GM13977 (cell line): ENCODE results near the gene HSD11B1L.

ENCODE experiments used
- DNase-seq: peaks from one replicate; pipeline ENCODE4 v3.0.0; 2012; ENCODE audit warnings: low spot score
- in situ Hi-C: fragments of 300-500 bp; cut with MboI; formaldehyde crosslinking; loops from one replicate; pipeline ENCODE4 v1.12.0; 2022; ENCODE audit warnings: low sequenced_read_pairs, low pct_unique_long_range_greater_than_20kb, mixed read lengths, inconsistent platforms; ENCODE audit not compliant: unreplicated experiment
- TF ChIP-seq, protein P1 (sequence below): IDR thresholded peaks from 2 replicates; pipeline ENCODE4 v1.5.1; 2012; ENCODE audit warnings: mild to moderate bottlenecking, control low read depth; ENCODE audit not compliant: insufficient read depth; ENCODE audit errors: extremely low read depth, missing control alignments

HSD11B1L gene

DNA sequence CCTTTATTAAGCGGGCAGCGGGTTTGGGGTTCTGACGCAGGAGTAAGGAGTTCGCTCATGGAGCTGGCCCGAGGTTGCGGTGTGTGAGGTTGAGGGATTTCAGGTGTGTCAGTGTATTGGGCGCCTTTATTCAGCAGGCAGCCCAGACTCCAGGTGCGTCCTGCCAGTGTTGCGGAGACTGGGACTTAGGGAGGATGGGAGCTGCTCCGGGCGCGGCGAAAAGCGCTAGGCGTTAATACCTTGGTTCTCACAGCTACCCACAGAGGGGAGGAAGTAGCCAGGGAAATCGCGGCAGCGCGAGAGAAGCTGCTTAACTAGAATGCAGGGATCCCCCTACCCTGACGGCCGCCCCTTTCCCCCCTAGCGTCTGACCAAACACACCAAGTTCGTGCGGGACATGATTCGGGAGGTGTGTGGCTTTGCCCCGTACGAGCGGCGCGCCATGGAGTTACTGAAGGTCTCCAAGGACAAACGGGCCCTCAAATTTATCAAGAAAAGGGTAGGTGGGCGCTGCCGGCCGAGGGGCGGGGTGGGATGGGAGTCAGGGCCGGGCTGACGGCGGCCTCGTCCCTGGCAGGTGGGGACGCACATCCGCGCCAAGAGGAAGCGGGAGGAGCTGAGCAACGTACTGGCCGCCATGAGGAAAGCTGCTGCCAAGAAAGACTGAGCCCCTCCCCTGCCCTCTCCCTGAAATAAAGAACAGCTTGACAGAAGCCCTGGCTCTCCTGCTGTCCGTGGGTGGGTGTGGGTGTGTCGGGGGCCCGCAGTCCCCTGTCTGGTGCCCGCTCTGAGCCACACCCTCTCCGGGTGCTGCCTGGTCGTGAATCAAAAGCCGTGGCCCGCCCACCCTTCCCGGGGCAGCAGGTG, 10.4 kb downstream of the HSD11B1L start:
- DNase-seq: no peak
- TF ChIP-seq, protein P1, sequence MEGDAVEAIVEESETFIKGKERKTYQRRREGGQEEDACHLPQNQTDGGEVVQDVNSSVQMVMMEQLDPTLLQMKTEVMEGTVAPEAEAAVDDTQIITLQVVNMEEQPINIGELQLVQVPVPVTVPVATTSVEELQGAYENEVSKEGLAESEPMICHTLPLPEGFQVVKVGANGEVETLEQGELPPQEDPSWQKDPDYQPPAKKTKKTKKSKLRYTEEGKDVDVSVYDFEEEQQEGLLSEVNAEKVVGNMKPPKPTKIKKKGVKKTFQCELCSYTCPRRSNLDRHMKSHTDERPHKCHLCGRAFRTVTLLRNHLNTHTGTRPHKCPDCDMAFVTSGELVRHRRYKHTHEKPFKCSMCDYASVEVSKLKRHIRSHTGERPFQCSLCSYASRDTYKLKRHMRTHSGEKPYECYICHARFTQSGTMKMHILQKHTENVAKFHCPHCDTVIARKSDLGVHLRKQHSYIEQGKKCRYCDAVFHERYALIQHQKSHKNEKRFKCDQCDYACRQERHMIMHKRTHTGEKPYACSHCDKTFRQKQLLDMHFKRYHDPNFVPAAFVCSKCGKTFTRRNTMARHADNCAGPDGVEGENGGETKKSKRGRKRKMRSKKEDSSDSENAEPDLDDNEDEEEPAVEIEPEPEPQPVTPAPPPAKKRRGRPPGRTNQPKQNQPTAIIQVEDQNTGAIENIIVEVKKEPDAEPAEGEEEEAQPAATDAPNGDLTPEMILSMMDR: no peak
- in situ Hi-C loops: no loop called here

DNA sequence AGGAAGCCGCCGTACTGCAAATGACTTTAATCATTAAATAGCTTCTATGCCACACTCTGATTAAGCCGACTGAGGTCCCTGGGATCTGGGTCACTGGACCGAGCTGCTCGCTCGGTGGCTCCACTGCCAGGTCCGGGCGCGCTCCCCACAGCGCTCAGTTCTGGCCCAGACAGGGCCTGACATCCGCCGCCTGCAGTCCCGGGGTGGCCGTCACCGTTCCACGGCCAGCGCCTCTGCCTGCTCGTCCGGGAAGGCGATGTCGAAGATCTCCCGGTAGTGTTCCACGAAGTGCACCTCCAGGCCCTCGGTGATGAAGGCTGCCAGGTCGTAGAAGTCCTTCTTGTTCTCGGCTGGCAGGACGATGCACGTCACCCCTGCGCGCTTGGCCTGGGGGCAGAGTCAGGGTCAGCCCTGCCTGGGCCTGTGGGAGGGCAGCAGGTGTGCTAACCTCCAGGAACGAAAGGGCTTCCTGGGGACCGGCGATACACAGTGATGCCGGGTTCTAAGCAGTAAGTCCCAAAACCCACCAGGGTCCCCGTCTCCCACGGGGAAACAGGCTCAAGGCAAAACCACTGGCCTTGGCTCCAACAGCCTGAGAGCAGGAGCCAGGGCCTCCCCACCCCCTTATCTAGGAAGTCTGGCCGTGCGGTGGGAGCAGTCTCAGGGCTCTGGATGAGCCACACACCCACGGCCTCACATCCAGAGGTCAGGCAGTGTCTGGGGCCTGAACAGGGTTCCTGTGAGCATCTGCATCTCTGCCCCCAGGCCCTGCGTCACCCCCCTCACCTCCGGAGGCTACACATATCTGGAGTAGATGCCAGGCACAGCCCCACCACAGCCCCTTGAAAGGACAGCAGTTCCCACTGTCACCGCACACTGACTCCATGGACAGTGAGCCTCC, 11.2 kb downstream of the HSD11B1L start:
- TF ChIP-seq, protein P1: no peak
- DNase-seq: no peak
- in situ Hi-C loops: no loop called here

DNA sequence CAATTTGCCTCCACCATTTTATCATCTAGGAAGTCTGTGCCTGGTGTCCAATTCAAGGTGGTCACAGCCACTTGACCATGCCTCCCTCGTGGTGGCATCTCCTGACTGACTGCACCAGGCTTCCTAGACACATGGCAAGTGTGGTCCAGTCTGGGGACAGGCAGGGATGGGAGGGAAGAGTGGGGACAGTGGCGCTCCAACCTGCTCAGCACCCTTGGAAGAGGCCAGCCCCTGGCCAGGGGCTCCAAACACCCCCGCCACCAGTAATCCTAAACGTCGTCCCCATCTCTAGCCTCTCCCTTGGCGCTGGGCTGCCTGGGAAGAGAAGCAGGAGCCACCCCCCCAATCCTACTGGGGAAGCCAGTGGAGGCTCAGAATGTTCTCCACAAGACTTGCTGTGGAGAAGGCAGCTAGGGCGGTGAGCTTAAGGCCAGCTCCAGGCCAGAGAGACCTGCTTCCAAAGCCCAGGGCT, 11.9 kb downstream of the HSD11B1L start:
- TF ChIP-seq, protein P1: no peak
- DNase-seq: no peak
- in situ Hi-C loops: no loop called here

DNA sequence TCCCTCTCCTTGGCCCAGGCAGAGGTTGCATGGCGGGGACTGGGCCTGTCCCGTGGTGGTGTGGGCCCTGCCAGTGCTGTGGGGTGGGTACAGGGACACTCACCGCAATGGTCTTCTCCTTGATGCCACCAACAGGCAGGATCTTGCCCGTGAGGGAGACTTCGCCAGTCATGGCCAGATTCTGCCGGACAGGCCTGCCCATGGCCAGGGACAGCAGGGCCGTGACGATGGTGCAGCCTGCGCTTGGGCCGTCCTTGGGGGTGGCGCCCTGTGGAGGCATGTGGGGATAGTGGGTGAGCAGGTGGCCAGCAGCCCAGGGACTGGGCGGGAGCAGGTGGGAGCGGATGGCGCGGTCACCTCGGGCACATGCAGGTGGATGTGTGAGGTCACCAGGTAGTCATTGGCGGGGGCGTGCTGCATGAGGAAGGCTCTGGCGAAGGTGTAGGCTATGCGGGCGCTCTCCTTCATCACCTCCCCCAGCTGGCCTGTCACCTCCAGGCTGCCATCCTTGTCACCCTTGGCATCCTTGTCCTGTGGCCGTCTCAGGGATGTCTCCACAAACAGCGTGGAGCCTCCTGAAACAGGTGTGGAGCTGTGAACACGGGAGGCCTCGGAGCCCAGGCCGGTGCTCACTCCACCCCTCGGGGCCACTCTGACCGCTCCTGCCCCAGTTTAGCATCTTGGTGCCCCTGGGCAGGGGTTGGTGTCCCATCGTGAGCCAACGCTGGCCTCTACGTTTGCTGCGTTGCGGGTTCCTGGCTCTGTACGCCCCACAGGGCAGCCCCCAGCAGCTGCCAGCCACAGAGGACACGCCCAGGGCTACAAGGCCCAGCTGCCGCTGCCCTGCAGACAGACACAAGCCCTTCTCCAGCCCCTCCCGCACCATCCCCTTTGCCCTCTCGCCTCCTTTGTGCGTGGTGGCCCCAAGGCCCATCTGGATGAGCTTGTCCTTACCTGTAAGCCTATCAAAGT, 12.7 kb downstream of the HSD11B1L start:
- in situ Hi-C loops: no loop called here
- TF ChIP-seq, protein P1: no peak
- DNase-seq: no peak

DNA sequence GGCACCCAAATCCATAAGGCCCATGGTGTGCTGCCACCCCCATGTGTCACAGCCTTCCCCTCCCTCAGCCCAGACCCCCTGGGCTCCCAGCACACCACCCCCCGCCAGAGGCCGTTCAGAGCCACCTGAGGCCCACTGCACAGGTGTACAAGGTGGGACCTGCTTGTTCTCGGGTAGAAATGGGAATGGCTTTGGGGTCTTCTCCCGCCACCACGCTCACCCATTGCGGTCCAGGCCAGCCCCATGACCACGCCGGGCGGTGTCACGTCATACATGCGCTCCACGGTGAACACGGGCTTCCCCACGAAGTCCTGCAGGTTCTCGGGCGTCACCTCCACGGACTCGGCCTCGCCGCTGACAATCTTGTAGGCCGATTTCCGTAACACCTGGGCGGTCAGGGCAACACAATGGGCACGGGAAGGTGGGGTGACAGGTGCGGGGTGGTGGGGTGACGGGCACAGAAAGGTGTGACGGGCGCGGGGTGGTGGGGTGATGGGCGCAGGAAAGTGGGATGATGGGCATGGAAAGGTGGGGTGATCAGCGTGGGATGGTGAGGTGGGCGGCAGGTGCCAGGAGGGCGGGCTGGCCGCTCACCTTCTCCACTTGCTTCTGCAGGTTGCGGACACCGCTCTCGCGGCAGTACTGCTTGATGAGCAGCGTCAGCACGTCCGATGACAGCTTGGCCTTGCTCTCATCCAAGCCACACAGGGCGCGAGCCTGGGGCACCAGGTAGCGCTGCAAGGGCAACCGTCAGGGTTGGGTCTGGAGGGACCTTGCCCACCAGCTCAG, 13.5 kb downstream of the HSD11B1L start:
- TF ChIP-seq, protein P1: no peak
- in situ Hi-C loops: no loop called here
- DNase-seq: no peak
